NB4 (cell line): ENCODE data around the gene TTC9C.
"Not testable (repeated sequence)": the region's sequence is repeated elsewhere in the genome, so short reads cannot be mapped to it uniquely, and the experiment has no call there.

Experiments used
- DNase-seq: peaks from one replicate; pipeline ENCODE4 v3.0.0; 2010; ENCODE audit warnings: low read depth
- H3K4me3 ChIP-seq: one replicate; pipeline ENCODE4 v1.5.1; 2011; ENCODE audit warnings: mild to moderate bottlenecking, low read depth, low read length, moderate library complexity
- MYC ChIP-seq: IDR thresholded peaks from 2 replicates; pipeline ENCODE4 v1.6.1; 2011; ENCODE audit warnings: low read depth, low read length
- POLR2A ChIP-seq: IDR thresholded peaks from 2 replicates; pipeline ENCODE4 v1.6.1; 2011; ENCODE audit warnings: mild to moderate bottlenecking; ENCODE audit not compliant: insufficient read length; ENCODE audit errors: extremely low read depth
- TF ChIP-seq, protein P1 (sequence below): IDR thresholded peaks from one replicate; pipeline ENCODE4 v1.5.1; 2012; ENCODE audit warnings: low read depth, low read length
- TF ChIP-seq, protein P2 (sequence below): IDR thresholded peaks from 2 replicates; pipeline ENCODE4 v1.6.1; 2011; ENCODE audit warnings: low read depth, low read length

Gene TTC9C

DNA sequence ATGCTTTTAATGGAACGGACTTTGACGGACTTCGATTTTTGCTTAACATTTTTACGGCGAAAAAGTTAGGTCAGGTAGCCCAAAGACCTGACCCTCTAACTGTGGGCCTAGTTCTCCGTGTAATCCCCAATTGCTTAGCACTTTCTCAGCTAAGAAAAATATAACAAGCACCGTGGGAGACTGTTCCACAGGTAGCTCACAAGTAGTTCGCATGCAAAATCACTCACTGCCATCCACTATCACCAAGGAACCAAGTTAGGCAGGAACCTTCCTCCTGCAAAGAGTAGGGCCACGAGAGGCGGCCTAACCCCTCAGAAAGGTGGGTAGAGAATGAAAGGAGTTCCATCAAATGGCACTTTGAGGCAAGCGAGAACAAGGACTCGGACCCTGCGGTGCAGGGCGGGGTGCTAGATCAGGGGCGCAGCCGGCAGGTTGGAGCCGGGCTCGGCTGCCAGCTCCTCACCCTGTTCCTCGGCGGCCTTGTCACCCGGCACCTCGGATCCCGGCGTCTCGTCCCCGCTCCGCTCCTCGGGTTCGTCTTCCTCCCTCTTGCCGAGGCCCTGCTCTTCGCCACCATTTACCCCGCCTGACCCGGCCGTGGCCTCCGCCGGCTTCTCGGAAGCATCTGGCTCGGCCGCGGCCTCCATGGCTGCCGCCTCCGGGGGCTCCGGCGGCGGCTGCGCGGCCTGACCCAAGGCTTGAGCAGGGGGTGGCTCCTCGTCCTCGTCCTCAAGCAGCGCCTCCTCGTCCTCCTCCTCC is 2.0 kb upstream of the TTC9C start:
- TF ChIP-seq, protein P1, sequence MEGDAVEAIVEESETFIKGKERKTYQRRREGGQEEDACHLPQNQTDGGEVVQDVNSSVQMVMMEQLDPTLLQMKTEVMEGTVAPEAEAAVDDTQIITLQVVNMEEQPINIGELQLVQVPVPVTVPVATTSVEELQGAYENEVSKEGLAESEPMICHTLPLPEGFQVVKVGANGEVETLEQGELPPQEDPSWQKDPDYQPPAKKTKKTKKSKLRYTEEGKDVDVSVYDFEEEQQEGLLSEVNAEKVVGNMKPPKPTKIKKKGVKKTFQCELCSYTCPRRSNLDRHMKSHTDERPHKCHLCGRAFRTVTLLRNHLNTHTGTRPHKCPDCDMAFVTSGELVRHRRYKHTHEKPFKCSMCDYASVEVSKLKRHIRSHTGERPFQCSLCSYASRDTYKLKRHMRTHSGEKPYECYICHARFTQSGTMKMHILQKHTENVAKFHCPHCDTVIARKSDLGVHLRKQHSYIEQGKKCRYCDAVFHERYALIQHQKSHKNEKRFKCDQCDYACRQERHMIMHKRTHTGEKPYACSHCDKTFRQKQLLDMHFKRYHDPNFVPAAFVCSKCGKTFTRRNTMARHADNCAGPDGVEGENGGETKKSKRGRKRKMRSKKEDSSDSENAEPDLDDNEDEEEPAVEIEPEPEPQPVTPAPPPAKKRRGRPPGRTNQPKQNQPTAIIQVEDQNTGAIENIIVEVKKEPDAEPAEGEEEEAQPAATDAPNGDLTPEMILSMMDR: no peak
- TF ChIP-seq, protein P2, sequence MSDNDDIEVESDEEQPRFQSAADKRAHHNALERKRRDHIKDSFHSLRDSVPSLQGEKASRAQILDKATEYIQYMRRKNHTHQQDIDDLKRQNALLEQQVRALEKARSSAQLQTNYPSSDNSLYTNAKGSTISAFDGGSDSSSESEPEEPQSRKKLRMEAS: no peak
- TF ChIP-seq MYC (no peak), POLR2A (no peak)
- H3K4me3 ChIP-seq: peak overlapping the region; percentile 66
- DNase-seq: no peak

DNA sequence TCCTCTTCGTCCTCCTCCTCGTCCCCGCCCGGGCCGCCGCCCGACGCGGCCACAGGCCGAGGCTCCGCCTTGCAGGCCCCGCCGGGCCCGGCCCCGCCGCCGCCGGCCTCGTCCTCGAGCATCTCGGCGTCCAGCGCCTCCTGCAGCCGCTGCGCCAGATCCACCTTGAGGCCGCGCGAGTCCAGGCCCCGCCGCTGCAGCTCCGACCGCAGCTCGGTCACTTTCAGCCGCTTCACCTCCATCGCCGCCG is 1.4 kb upstream of the TTC9C start:
- TF ChIP-seq MYC: no peak
- TF ChIP-seq, protein P1: no peak
- no peak for TF ChIP-seq POLR2A
- TF ChIP-seq, protein P2: no peak
- peak overlapping the region; percentile 66 for H3K4me3 ChIP-seq
- no peak for DNase-seq

DNA sequence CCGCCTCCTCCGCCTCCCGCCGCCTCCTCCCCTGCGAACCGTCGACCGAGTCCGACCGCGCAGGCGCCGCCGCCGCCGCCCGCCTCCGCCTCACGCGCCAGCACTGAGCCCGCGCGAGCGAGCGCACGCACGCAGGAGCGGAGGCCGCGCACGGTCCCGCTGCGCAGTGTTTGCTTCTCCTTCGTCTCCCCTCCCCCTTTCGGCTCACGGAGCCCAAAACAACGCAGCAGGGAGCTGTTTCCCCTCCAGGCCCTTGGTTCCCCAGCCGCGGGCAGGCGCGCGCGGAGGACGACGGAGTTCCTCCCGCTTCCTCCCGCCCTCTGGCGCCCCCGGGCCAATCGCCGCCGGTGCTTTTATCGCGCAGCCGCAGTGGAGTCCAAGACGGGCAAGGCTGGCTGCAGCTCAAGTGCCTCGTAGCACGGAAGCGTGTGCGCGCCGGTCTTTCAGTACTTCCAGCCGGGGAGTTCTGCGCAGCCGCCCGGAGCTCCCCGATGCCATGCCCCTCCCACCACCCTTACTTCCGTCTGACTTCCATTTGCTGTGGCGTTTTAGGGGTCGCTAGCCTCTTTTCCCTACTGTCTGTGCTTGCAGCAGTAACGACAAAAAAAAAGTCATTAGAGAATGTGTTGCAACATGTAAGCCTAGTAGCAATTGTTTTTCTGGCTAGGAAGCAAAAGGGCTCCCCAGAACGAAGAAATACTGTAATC is 968 bp upstream of the TTC9C start, which contains the start of gene HNRNPUL2:
Gene HNRNPUL2, minus strand, starts transcription at position 293 of the 707 bp plus-strand sequence. CDS start 301 bp downstream, outside the sequence.
- TF ChIP-seq, protein P1: no peak
- peak; percentile 97 for TF ChIP-seq POLR2A
- TF ChIP-seq MYC: peak; percentile 88
- TF ChIP-seq, protein P2: peak; percentile 82
- peak; percentile 100 for DNase-seq
- H3K4me3 ChIP-seq: peak within 1 kb of the TSS; percentile 98

DNA sequence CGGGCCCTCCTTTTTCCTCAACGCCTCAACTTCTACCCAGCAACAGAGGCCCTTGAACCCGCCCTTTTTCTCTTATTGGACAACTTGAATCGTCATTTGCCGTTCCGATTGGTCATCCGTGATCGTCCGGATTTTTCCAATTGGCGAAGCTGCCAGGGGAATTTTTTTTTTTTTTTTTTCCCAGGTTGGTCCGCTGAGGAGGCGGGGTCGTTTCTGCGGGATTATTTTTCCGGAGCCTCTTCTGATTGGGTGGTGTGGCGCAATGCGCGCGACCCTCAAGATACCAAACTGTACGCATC is 465 bp upstream of the TTC9C start:
- TF ChIP-seq MYC (no peak), POLR2A (no peak)
- TF ChIP-seq, protein P2: no peak
- TF ChIP-seq, protein P1: no peak

DNA sequence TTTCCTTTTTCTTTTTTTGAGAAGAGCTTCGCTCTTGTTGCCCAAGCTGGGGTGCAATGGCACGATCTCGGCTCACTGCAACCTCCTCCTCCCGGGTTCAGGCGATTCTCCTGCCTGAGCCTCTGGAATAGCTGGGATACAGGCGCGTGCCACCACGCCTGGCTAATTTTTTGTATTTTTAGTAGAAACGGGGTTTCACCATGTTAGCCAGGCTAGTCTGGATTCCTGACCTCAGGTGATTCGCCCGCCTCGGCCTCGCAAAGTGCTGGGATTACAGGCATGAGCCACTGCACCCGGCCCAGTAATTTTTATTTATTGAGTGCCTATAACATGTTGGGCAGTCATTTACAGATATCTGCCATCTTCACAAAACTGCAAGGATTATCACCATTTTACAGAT is 1.8 kb downstream of the TTC9C start:
- peak overlapping the region; percentile 98 for H3K4me3 ChIP-seq
- DNase-seq: not testable (repeated sequence)

More for the DNA sequence above, 465 bp upstream of the TTC9C start:
- DNase-seq: peak; percentile 98
- H3K4me3 ChIP-seq: peak overlapping the region; percentile 98

DNA sequence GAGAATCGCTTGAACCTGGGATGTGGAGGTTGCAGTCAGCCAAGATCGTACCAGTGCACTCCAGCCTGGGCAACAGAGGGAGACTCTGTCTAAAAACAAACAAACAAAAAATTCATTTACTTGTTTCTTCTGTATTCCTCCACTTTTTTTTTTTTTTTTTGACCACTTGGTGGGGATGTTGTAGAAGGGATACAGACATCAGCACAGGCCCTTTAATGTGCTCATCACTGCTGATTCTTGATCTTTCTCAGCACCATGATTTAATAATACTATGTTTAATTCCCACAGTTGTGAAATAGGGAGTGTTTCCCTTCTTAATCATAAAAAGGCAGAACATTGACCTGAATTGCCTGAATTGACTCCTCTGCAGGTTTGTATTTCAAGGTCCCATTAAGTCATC is 4.5 kb downstream of the TTC9C start:
- DNase-seq: peak; percentile 59
- TF ChIP-seq MYC (no peak), POLR2A (no peak)
- TF ChIP-seq, protein P1: no peak
- TF ChIP-seq, protein P2: no peak
- no peak overlapping the region for H3K4me3 ChIP-seq
